ENCODE results near the gene ST8SIA6. TPM values are rescaled to one million over a fixed set of nuclear protein-coding genes. Genes with fewer than 3 reads are reported as not detected.

Gene ST8SIA6
- total RNA-seq, 2 experiments from 2014 or later = 0.19 to 0.34 TPM

- no peaks in the 10 kb centered on the region for H3K4me1 ChIP-seq (ENCODE audit: insufficient read depth, low read length)
- CTCF ChIA-PET = interaction anchor here (0.6 kb wide), 1 partner anchor 32 kb away, joined by 3 read pairs; no protein-coding TSS in a partner anchor
- no peak overlapping the region for H3K4me3 Mint-ChIP-seq
- ATAC-seq (ENCODE audit: poor library complexity) (no peak), DNase-seq (no peak)
- no peak overlapping the region for H3K27ac ChIP-seq (ENCODE audit: low read depth in 1 of 2, low read length in 2 of 2)
- H3K27me3 Mint-ChIP-seq = no peaks in the 10 kb centered on the region
- no peaks in the 10 kb centered on the region for H3K9me3 Mint-ChIP-seq
- intact Hi-C loops (cut with DNase I, micrococcal nuclease) = no loop called here
- H3K36me3 Mint-ChIP-seq (ENCODE audit: low read depth) = no peaks in the 10 kb centered on the region
- no peak overlapping the region for H3K27ac Mint-ChIP-seq
- POLR2A ChIA-PET = interaction anchor here (5.0 kb wide), 1 partner anchor 13 kb away, joined by 29 read pairs; no protein-coding TSS in a partner anchor
- H3K4me3 ChIP-seq (ENCODE audit: low read length) = no peak overlapping the region
- H3K36me3 ChIP-seq (ENCODE audit: insufficient read depth, low read length) = no peaks in the 10 kb centered on the region
- H3K4me1 Mint-ChIP-seq (ENCODE audit: low read depth) = peaks cover 28% of the 10 kb centered on the region
- H3K9me3 ChIP-seq (ENCODE audit: control insufficient read depth in 1 of 2, insufficient read depth in 1 of 2, low read length in 2 of 2) = no peaks in the 10 kb centered on the region
- no peak for TF ChIP-seq CTCF (IDR thresholded peaks at IDR 0.05)
- no peaks in the 10 kb centered on the region for H3K27me3 ChIP-seq (ENCODE audit: control insufficient read depth in 1 of 2, insufficient read depth in 2 of 2, low read length in 2 of 2)
Observed at GRCh38 chr10:17415046-17415658, 39.2 kb downstream of the ST8SIA6 start.

GRCh38 chr10:17414484-17414883 is 39.9 kb downstream of the ST8SIA6 start:
- no peaks in the 10 kb centered on the region for H3K27me3 Mint-ChIP-seq
- no peaks in the 10 kb centered on the region for H3K9me3 Mint-ChIP-seq
- ChIA-PET CTCF (no interaction called here), POLR2A (interaction anchor here (5.0 kb wide), 1 partner anchor 13 kb away, joined by 29 read pairs; no protein-coding TSS in a partner anchor)
- intact Hi-C loops (cut with DNase I, micrococcal nuclease) = no loop called here
- peaks cover 35% of the 10 kb centered on the region for H3K4me1 Mint-ChIP-seq (ENCODE audit: low read depth)
- H3K27ac Mint-ChIP-seq = no peak overlapping the region
- no peaks in the 10 kb centered on the region for H3K36me3 ChIP-seq (ENCODE audit: insufficient read depth, low read length)
- H3K27me3 ChIP-seq (ENCODE audit: control insufficient read depth in 1 of 2, insufficient read depth in 2 of 2, low read length in 2 of 2) = no peaks in the 10 kb centered on the region
- H3K36me3 Mint-ChIP-seq (ENCODE audit: low read depth) = no peaks in the 10 kb centered on the region
- ATAC-seq (ENCODE audit: poor library complexity) (no peak), DNase-seq (no peak)
- no peaks in the 10 kb centered on the region for H3K9me3 ChIP-seq (ENCODE audit: control insufficient read depth in 1 of 2, insufficient read depth in 1 of 2, low read length in 2 of 2)
- H3K4me3 ChIP-seq (ENCODE audit: low read length) = no peak overlapping the region
- H3K27ac ChIP-seq (ENCODE audit: low read depth in 1 of 2, low read length in 2 of 2) = no peak overlapping the region
- H3K4me1 ChIP-seq (ENCODE audit: insufficient read depth, low read length) = peaks cover 3% of the 10 kb centered on the region
- TF ChIP-seq CTCF (IDR thresholded peaks at IDR 0.05) = no peak
- H3K4me3 Mint-ChIP-seq = no peak overlapping the region

GRCh38 chr10:17413876-17414275 is 40.5 kb downstream of the ST8SIA6 start:
- Mint-ChIP-seq H3K27me3 (no peaks in the 10 kb centered on the region), H3K9me3 (no peaks in the 10 kb centered on the region), H3K27ac (no peak overlapping the region), H3K4me1 (ENCODE audit: low read depth) (peaks cover 41% of the 10 kb centered on the region), H3K4me3 (no peak overlapping the region), H3K36me3 (ENCODE audit: low read depth) (no peaks in the 10 kb centered on the region)
- no peaks in the 10 kb centered on the region for H3K36me3 ChIP-seq (ENCODE audit: insufficient read depth, low read length)
- CTCF ChIA-PET = no interaction called here
- H3K27me3 ChIP-seq (ENCODE audit: control insufficient read depth in 1 of 2, insufficient read depth in 2 of 2, low read length in 2 of 2) = no peaks in the 10 kb centered on the region
- DNase-seq = no peak
- intact Hi-C loops (cut with DNase I, micrococcal nuclease) = no loop called here
- no peak overlapping the region for H3K27ac ChIP-seq (ENCODE audit: low read depth in 1 of 2, low read length in 2 of 2)
- H3K9me3 ChIP-seq (ENCODE audit: control insufficient read depth in 1 of 2, insufficient read depth in 1 of 2, low read length in 2 of 2) = no peaks in the 10 kb centered on the region
- POLR2A ChIA-PET = interaction anchor here (5.0 kb wide), 1 partner anchor 14 kb away, joined by 29 read pairs; no protein-coding TSS in a partner anchor
- no peak for ATAC-seq (ENCODE audit: poor library complexity)
- peaks cover 6% of the 10 kb centered on the region for H3K4me1 ChIP-seq (ENCODE audit: insufficient read depth, low read length)
- no peak overlapping the region for H3K4me3 ChIP-seq (ENCODE audit: low read length)
- TF ChIP-seq CTCF (IDR thresholded peaks at IDR 0.05) = no peak

Data from CD4-positive, alpha-beta T cell (primary cell).